Muscle layer of colon (tissue), 2 donors: Measurements from ENCODE around the gene NCKAP5.
A peak's percentile ranks its signal among the peaks of the same experiment; 100 is the strongest.

Source experiments
- H3K27ac ChIP-seq: one replicate; pipeline ENCODE4 v1.7.0; 2013; ENCODE audit warnings: low read depth, mild to moderate bottlenecking, low read length, moderate library complexity
- H3K27me3 ChIP-seq, 2 donors: one replicate each; pipeline ENCODE4 v1.7.0; 2013; ENCODE audit warnings: low read length in 2 of 2, mild to moderate bottlenecking in 2 of 2; ENCODE audit not compliant: insufficient read depth in 2 of 2, control insufficient read depth in 1 of 2
- H3K36me3 ChIP-seq: one replicate; pipeline ENCODE4 v1.7.0; 2013; ENCODE audit warnings: mild to moderate bottlenecking, low read length; ENCODE audit not compliant: insufficient read depth
- H3K4me1 ChIP-seq: one replicate; pipeline ENCODE4 v1.7.0; 2013; ENCODE audit warnings: mild to moderate bottlenecking, low read length; ENCODE audit not compliant: insufficient read depth
- H3K4me3 ChIP-seq, 2 donors: one replicate each; pipeline ENCODE4 v1.7.0; 2013; ENCODE audit warnings: low read length in 2 of 2, low read depth in 1 of 2, mild to moderate bottlenecking in 1 of 2, moderate library complexity in 1 of 2
- H3K9ac ChIP-seq: one replicate; pipeline ENCODE4 v1.7.0; 2013; ENCODE audit warnings: low read length
- H3K9me3 ChIP-seq: one replicate; pipeline ENCODE4 v1.7.0; 2013; ENCODE audit warnings: mild to moderate bottlenecking, low read length
- donor health status: abdominal sarcoma.
- donor health status: Adenocarcinoma of cecum.

The NCKAP5 gene

DNA sequence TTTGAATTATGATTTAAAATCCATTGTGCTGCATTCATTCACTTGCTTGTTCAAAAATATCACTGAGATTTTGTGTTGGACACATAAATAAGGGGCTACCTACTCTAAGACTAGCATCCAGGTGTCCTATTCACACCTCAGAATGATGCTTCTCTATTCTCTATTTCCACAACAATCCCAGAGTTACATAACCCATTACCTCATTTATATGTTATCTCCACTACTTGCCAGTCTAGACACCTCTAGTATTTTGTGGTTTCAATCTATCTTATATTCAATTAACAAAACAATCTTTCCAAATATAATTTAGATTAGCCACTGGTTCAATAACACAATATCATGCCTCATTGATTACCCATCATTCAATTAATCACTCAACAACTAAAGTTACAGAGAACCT, 409.8 kb downstream of the NCKAP5 start:
- H3K36me3 ChIP-seq = no peaks in the 10 kb centered on the region
- no peak overlapping the region for H3K27ac ChIP-seq
- no peak overlapping the region for H3K4me3 ChIP-seq
- H3K4me1 ChIP-seq = no peaks in the 10 kb centered on the region
- H3K27me3 ChIP-seq = no peaks in the 10 kb centered on the region
- H3K9ac ChIP-seq = no peak overlapping the region
- H3K9me3 ChIP-seq = no peaks in the 10 kb centered on the region

- H3K9me3 ChIP-seq = no peaks in the 10 kb centered on the region
- H3K4me1 ChIP-seq = no peaks in the 10 kb centered on the region
- H3K9ac ChIP-seq = no peak overlapping the region
- no peak overlapping the region for H3K27ac ChIP-seq
- no peaks in the 10 kb centered on the region for H3K27me3 ChIP-seq
- H3K36me3 ChIP-seq = no peaks in the 10 kb centered on the region
- H3K4me3 ChIP-seq = no peak overlapping the region
Observed at GRCh38 chr2:133158024-133158423, 410.2 kb downstream of the NCKAP5 start.

GRCh38 chr2:133157141-133157540, 411.1 kb downstream of the NCKAP5 start:
- H3K27me3 ChIP-seq = no peaks in the 10 kb centered on the region
- no peak overlapping the region for H3K27ac ChIP-seq
- H3K4me1 ChIP-seq = no peaks in the 10 kb centered on the region
- no peaks in the 10 kb centered on the region for H3K36me3 ChIP-seq
- no peaks in the 10 kb centered on the region for H3K9me3 ChIP-seq
- no peak overlapping the region for H3K9ac ChIP-seq
- H3K4me3 ChIP-seq = no peak overlapping the region

DNA sequence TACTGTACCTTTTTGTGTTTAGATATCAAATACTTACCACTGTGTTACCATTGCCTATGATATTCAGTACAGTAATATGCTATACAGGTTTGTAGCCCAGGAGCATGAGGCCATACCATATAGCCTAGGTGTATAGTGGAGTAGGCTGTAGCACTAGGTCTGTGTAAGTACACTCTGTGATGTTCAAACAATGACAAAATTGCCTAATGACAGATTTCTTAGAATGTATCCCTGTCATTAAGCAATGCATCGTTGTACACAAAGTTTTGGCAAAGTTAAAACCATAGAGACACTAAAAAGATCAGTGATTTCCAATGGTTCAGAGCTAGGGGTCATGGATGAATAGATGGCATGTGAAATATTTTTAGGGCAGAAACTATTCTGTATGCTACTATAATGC, 415.5 kb downstream of the NCKAP5 start:
- H3K27ac ChIP-seq = no peak overlapping the region
- H3K4me1 ChIP-seq = no peaks in the 10 kb centered on the region
- no peaks in the 10 kb centered on the region for H3K9me3 ChIP-seq
- no peak overlapping the region for H3K4me3 ChIP-seq
- H3K27me3 ChIP-seq = no peaks in the 10 kb centered on the region
- no peak overlapping the region for H3K9ac ChIP-seq
- H3K36me3 ChIP-seq = no peaks in the 10 kb centered on the region

DNA sequence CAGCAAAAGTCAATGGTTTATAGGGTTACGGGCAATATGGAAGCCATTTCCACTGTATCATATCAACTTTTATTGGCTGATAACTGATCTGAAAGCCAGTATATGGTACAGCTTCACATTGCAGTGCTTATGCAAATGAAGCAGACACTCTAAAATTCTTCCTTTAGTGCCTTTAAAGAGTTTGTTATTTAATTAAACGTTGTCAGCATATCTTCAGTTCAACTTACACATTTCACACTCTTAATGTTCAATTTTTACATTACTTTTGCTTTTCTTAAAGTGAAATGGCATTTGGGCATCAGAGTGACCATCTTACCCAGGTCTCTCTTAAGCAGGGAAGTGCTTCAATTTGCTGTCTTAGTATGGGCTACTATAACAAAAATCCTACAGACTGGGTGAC, 420.1 kb downstream of the NCKAP5 start:
- Histone ChIP-seq H3K4me1 (no peaks in the 10 kb centered on the region), H3K4me3 (no peak overlapping the region), H3K27me3 (no peaks in the 10 kb centered on the region), H3K36me3 (no peaks in the 10 kb centered on the region), H3K9ac (no peak overlapping the region), H3K27ac (no peak overlapping the region), H3K9me3 (no peaks in the 10 kb centered on the region)

GRCh38 chr2:133146893-133147292, 421.4 kb downstream of the NCKAP5 start:
- Histone ChIP-seq H3K4me3 (no peak overlapping the region), H3K4me1 (no peaks in the 10 kb centered on the region), H3K36me3 (no peaks in the 10 kb centered on the region), H3K9me3 (no peaks in the 10 kb centered on the region), H3K27me3 (no peaks in the 10 kb centered on the region), H3K27ac (no peak overlapping the region), H3K9ac (no peak overlapping the region)

- Histone ChIP-seq H3K36me3 (no peaks in the 10 kb centered on the region), H3K4me3 (no peak overlapping the region), H3K4me1 (no peaks in the 10 kb centered on the region), H3K27me3 (no peaks in the 10 kb centered on the region), H3K9me3 (no peaks in the 10 kb centered on the region), H3K9ac (no peak overlapping the region), H3K27ac (no peak overlapping the region)
Observed at GRCh38 chr2:133143645-133144044, 424.6 kb downstream of the NCKAP5 start.

DNA sequence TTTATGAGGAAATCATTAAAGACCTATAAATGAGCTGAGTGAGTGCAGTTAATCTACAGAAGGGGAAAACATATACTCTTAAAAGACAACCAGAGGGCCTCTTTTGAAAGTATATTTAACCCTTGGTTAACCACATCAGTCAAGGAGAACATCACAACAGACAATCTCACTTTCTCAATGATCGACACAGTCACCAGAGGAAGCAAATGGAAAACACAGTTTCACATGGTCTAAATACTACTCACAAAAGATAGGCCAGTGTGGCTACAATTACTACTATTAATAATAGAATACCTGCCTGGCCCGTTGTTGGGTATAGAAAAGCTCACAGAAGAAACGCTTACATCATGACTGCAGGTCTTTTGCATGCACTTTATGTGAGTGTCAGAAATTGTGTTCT, 426.2 kb downstream of the NCKAP5 start:
- H3K27ac ChIP-seq = no peak overlapping the region
- H3K9me3 ChIP-seq = no peaks in the 10 kb centered on the region
- no peaks in the 10 kb centered on the region for H3K36me3 ChIP-seq
- H3K4me3 ChIP-seq = no peak overlapping the region
- no peaks in the 10 kb centered on the region for H3K4me1 ChIP-seq
- no peak overlapping the region for H3K9ac ChIP-seq
- H3K27me3 ChIP-seq = no peaks in the 10 kb centered on the region

DNA sequence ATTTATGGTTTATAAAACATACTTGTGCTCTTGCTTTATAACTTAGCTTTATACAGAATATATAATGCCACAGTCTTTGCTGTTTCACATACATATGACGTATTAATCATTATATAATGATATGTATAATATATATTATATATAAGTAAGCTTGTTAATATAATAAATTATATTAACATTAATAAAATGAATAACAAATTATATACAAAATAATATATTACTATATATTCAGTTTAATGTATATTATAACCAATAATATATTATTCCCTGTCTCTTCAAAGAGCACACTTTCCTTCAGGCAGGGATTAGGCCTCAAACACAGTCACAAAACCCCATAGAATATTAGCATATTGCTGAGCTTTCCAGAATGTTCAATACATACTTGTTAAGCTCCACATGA, 427.6 kb downstream of the NCKAP5 start:
- Histone ChIP-seq H3K9ac (no peak overlapping the region), H3K4me3 (no peak overlapping the region), H3K36me3 (no peaks in the 10 kb centered on the region), H3K4me1 (no peaks in the 10 kb centered on the region), H3K27me3 (no peaks in the 10 kb centered on the region), H3K9me3 (no peaks in the 10 kb centered on the region), H3K27ac (no peak overlapping the region)

GRCh38 chr2:133139847-133140533, 428.3 kb downstream of the NCKAP5 start:
- H3K9ac ChIP-seq = no peak overlapping the region
- no peaks in the 10 kb centered on the region for H3K36me3 ChIP-seq
- H3K4me3 ChIP-seq = peak overlapping the region in 1 of 2 donors; percentile 22
- no peaks in the 10 kb centered on the region for H3K9me3 ChIP-seq
- no peak overlapping the region for H3K27ac ChIP-seq
- H3K27me3 ChIP-seq = no peaks in the 10 kb centered on the region
- no peaks in the 10 kb centered on the region for H3K4me1 ChIP-seq

- Histone ChIP-seq H3K4me1 (no peaks in the 10 kb centered on the region), H3K9ac (no peak overlapping the region), H3K36me3 (no peaks in the 10 kb centered on the region), H3K27ac (no peak overlapping the region), H3K9me3 (no peaks in the 10 kb centered on the region), H3K4me3 (no peak overlapping the region), H3K27me3 (no peaks in the 10 kb centered on the region)
Observed at GRCh38 chr2:133138693-133139092, 429.6 kb downstream of the NCKAP5 start.

DNA sequence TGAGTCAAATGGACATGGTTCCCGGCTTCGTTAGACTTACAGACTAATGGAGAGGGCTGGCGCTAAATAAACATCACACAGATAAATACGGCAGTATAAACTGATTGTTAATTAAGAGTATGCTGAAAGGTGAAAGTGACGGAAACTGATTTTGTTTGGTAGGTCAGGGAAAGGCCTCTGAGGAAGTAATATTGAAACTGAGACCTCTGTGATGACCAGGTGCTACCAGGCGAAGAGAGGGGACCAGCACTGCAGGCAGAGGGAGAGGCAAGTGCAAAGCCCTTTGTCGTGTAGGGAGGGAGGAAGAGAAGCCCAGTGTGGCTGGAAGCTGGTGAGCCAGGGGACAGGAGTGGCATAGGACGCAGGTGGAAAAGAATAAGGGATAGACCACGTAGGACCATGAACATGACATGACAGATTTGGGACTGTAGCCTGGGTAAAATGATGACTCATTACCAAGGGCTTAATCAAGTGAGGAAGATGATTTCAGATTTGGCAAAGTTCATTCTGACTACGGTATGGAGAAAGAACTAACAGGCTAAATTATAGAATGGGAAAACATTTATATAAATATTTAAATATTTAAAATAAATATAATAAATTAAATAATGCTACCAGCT, 433.1 kb downstream of the NCKAP5 start:
- no peak overlapping the region for H3K9ac ChIP-seq
- H3K36me3 ChIP-seq = no peaks in the 10 kb centered on the region
- no peaks in the 10 kb centered on the region for H3K4me1 ChIP-seq
- H3K9me3 ChIP-seq = no peaks in the 10 kb centered on the region
- H3K27me3 ChIP-seq = no peaks in the 10 kb centered on the region
- H3K4me3 ChIP-seq = no peak overlapping the region
- H3K27ac ChIP-seq = no peak overlapping the region
